A549 (cell line): ENCODE results near the gene LAMA2. TPM values are rescaled to one million over a fixed set of nuclear protein-coding genes. Genes with fewer than 3 reads are reported as not detected.

ENCODE experiments used
- ATAC-seq, 2 experiments: fragments of 200-7000 bp in 1 of 2; fragments of >200 bp in 1 of 2; cut with Nextera tagmentation in 1 of 2; cut with Tn5 transposase in 1 of 2; 3 replicates each; pipeline versions ENCODE4 v1.8.0 to v1.9.1; 2018 to 2020; ENCODE audit warnings: mild to moderate bottlenecking in 1 of 2, moderate library complexity in 1 of 2
- CTCF ChIA-PET: fragments of 300-600 bp; sonication (Branson Sonifier 250); formaldehyde crosslinking; extraction: SDS; loops from one replicate; lab custom pipeline; 2021; ENCODE audit warnings: antibody characterized with exemption, inconsistent platforms; lab: Yijun Ruan, JAX
- POLR2A ChIA-PET: fragments of 350-600 bp; formaldehyde crosslinking; extraction: SDS; loops from one replicate; lab custom pipeline; 2021; ENCODE audit warnings: antibody characterized with exemption, inconsistent platforms; lab: Yijun Ruan, JAX
- DNase-seq, 2 experiments: peaks; one replicate each; pipeline versions ENCODE4 v3.0.0 to v3.0.0-alpha.2; 2011 to 2016; ENCODE audit warnings: low read depth in 1 of 2, low spot score in 1 of 2
- FAIRE-seq: peaks from 2 replicates; lab custom pipeline; 2011; peaks lifted over from hg19 to GRCh38; lab: Jason Lieb, UNC
- H3K27ac ChIP-seq, 2 experiments: fragments of >200 bp; sonication (Bioruptor Twin); formaldehyde crosslinking; 3 replicates each; pipeline ENCODE4 v1.5.1; 2016 to 2017
- H3K4me1 ChIP-seq: fragments of >200 bp; sonication (Bioruptor Twin); formaldehyde crosslinking; 3 replicates; pipeline ENCODE4 v1.6.1; 2016
- H3K4me2 ChIP-seq: fragments of >200 bp; sonication (Bioruptor Twin); formaldehyde crosslinking; 3 replicates; pipeline ENCODE4 v1.6.1; 2016
- H3K4me3 ChIP-seq: fragments of >200 bp; sonication (Bioruptor Twin); formaldehyde crosslinking; 3 replicates; pipeline ENCODE4 v1.5.1; 2016
- H3K9me3 ChIP-seq: fragments of >200 bp; sonication (Bioruptor Twin); formaldehyde crosslinking; 3 replicates; pipeline ENCODE4 v1.6.1; 2016
- BCL3 ChIP-seq: fragments of >200 bp; sonication (Bioruptor Twin); formaldehyde crosslinking; IDR thresholded peaks from 3 replicates; pipeline ENCODE4 v1.6.1; 2016
- CHD2 ChIP-seq: fragments of 150-350 bp; IDR thresholded peaks from 2 replicates; pipeline ENCODE4 v1.6.1; 2014; ENCODE audit warnings: low read length; ENCODE audit not compliant: partially characterized antibody
- EHF ChIP-seq: fragments of 250-450 bp; sonication (Bioruptor Pico); IDR thresholded peaks from 2 replicates; pipeline ENCODE4 v1.5.0; 2020; ENCODE audit warnings: mild to moderate bottlenecking
- EHMT2 ChIP-seq: fragments of 200-600 bp; sonication (generic); IDR thresholded peaks from 2 replicates; pipeline ENCODE4 v1.6.1; 2016; ENCODE audit warnings: antibody characterized with exemption, low read depth, mild to moderate bottlenecking, moderate library complexity
- EP300 ChIP-seq, 2 experiments: fragments of >200 bp; sonication (Bioruptor Twin); formaldehyde crosslinking; IDR thresholded peaks; 2 replicates in 1 of 2; 3 replicates in 1 of 2; pipeline ENCODE4 v1.6.1; 2016 to 2017
- FOSB ChIP-seq: fragments of 250-450 bp; sonication (Bioruptor Pico); IDR thresholded peaks from 2 replicates; pipeline ENCODE4 v1.5.0; 2020; ENCODE audit warnings: mild to moderate bottlenecking, moderate library complexity
- FOSL2 ChIP-seq, 2 experiments: fragments of 450-650 bp in 1 of 2; fragments of >200 bp in 1 of 2; sonication (Bioruptor Twin) in 1 of 2; formaldehyde crosslinking; IDR thresholded peaks; 2 replicates each; pipeline versions ENCODE4 v1.5.0 to v1.6.1; 2016 to 2020; ENCODE audit warnings: mild to moderate bottlenecking in 1 of 2, moderate library complexity in 1 of 2
- FOXS1 ChIP-seq: fragments of 250-450 bp; sonication (Bioruptor Pico); IDR thresholded peaks from 2 replicates; pipeline ENCODE4 v1.5.0; 2020; ENCODE audit warnings: mild to moderate bottlenecking, moderate library complexity
- HOXA7 ChIP-seq: fragments of 250-450 bp; sonication (Bioruptor Pico); IDR thresholded peaks from 2 replicates; pipeline ENCODE4 v1.5.0; 2020; ENCODE audit warnings: mild to moderate bottlenecking, moderate library complexity
- MAFK ChIP-seq: fragments of 450-650 bp; IDR thresholded peaks from 2 replicates; pipeline ENCODE4 v1.6.1; 2014; ENCODE audit not compliant: partially characterized antibody
- NFE2L2 ChIP-seq: fragments of 150-350 bp; conservative IDR thresholded peaks from 2 replicates; pipeline ENCODE4 v1.6.1; 2014; ENCODE audit warnings: low read length
- NR3C1 ChIP-seq: fragments of >200 bp; sonication (Bioruptor Twin); formaldehyde crosslinking; IDR thresholded peaks from 3 replicates; pipeline ENCODE4 v1.6.1; 2017
- POLR2A ChIP-seq: IDR thresholded peaks from 2 replicates; pipeline ENCODE4 v1.6.1; 2012; ENCODE audit warnings: mild to moderate bottlenecking, low read length
- POLR2AphosphoS2 ChIP-seq: conservative IDR thresholded peaks from 2 replicates; pipeline ENCODE4 v1.6.1; 2012; ENCODE audit warnings: low read length, improper control_type of control experiment, inconsistent platforms
- RAD21 ChIP-seq, 2 experiments: fragments of >200 bp in 1 of 2; sonication (Bioruptor Twin) in 1 of 2; formaldehyde crosslinking in 1 of 2; IDR thresholded peaks in 1 of 2; conservative IDR thresholded peaks in 1 of 2; 2 replicates in 1 of 2; 3 replicates in 1 of 2; pipeline ENCODE4 v1.6.1; 2012 to 2018; ENCODE audit warnings: inconsistent platforms in 1 of 2
- RFX5 ChIP-seq: fragments of 450-650 bp; IDR thresholded peaks from 2 replicates; pipeline ENCODE4 v1.7.1; 2014; ENCODE audit warnings: antibody characterized with exemption, mild to moderate bottlenecking, moderate library complexity
- SMC3 ChIP-seq: fragments of >200 bp; sonication (Bioruptor Twin); formaldehyde crosslinking; IDR thresholded peaks from 3 replicates; pipeline ENCODE4 v1.6.1; 2018; ENCODE audit warnings: inconsistent platforms
- ZC3H11A ChIP-seq: fragments of 450-650 bp; IDR thresholded peaks from 2 replicates; pipeline ENCODE4 v1.6.1; 2014; ENCODE audit warnings: antibody characterized with exemption, mild to moderate bottlenecking
- ZNF302 ChIP-seq: fragments of 250-450 bp; sonication (Bioruptor Pico); IDR thresholded peaks from 2 replicates; pipeline ENCODE4 v1.9.0; 2021; ENCODE audit warnings: inconsistent platforms, mild to moderate bottlenecking, moderate library complexity
- ZSCAN20 ChIP-seq: fragments of 250-450 bp; sonication (Bioruptor Pico); IDR thresholded peaks from 2 replicates; pipeline ENCODE4 v1.8.0; 2022; ENCODE audit warnings: mild to moderate bottlenecking, moderate library complexity
- WGBS: methylation state at CpG from one replicate; pipeline ENCODE4 v1.1.6; 2017; ENCODE audit errors: missing lambda C conversion rate; 5-methylcytosine and 5-hydroxymethylcytosine counted together
- polyA plus RNA-seq, 4 experiments: library from polyadenylated mRNA; depleted of rRNA in 3 of 4; stranded (reverse); fragments of >200 nt; fragmentation: RNase III in 1 of 4; extraction: RNeasy Plus Mini Kit Qiagen cat#74134 plus additional on column Dnase treatment in 1 of 4; gene quantifications; 2 replicates in 3 of 4; 3 replicates in 1 of 4; pipeline ENCODE4 v1.2.3, GENCODE V29; 2011 to 2017
- TF ChIP-seq, protein P1 (sequence below): fragments of 450-650 bp; IDR thresholded peaks from 2 replicates; pipeline ENCODE4 v1.6.1; 2014; ENCODE audit warnings: antibody characterized with exemption
- TF ChIP-seq, protein P2 (sequence below): IDR thresholded peaks from 2 replicates; pipeline ENCODE4 v1.6.1; 2012

Gene LAMA2
- polyA plus RNA-seq, 2 of the 4 experiments (the other 2 are of a cell fraction), result 0.21 to 1.3 TPM

DNA sequence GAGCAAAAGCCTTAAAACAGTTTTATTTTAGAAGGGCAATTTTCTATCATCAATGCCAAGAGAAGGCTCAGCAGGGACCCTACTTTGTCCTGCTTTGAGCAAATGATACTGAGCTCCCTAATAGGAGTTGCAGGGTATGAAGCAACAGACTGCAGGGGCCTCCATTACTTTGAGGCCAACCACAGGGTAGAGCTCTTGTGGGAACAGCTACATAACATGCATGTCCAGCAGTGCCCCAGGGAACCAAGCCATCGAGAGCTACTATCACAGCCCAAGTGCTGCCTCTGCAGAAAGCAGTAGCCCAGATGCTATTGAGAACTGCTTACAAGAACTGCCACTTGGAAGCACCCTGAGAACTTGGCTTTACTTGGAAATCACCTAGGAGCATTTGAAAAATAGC is 222.1 kb downstream of the LAMA2 start (continued):
- TF ChIP-seq BCL3, result no peak
- TF ChIP-seq MAFK, result no peak

DNA sequence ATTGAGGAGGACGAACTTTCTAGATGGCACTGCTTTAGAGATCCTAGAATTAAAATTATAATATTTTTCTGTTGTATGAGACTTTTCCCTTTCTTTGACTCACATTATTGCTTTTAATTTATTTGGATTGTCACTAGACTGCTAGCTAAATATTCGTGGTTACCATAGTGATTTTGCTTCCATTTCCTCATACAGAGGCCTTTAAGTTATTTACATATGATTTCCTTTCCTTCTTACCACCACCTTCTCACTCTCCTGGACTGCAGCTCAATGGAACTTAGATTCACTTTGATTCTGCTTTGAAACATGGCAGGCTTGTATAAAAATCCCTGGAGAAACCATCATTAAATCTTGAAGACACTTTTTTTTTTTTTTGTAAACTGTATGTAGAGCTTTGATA is 222.9 kb downstream of the LAMA2 start:
- WGBS, result 3% methylated on average over 2 of the region's 2 CpGs
- no peak for DNase-seq
- FAIRE-seq, result no peak
- TF ChIP-seq, protein P1, sequence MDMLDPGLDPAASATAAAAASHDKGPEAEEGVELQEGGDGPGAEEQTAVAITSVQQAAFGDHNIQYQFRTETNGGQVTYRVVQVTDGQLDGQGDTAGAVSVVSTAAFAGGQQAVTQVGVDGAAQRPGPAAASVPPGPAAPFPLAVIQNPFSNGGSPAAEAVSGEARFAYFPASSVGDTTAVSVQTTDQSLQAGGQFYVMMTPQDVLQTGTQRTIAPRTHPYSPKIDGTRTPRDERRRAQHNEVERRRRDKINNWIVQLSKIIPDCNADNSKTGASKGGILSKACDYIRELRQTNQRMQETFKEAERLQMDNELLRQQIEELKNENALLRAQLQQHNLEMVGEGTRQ, result no peak
- TF ChIP-seq ZSCAN20 (CRISPR knock-in tag) (no peak), RAD21 (conservative IDR thresholded peaks at IDR 0.05 in 1 of 2, IDR thresholded peaks at IDR 0.05 in 1 of 2) (no peak), NR3C1 (no peak), NFE2L2 (no peak), FOSL2 (IDR thresholded peaks at IDR 0.05) (no peak), FOSL2 (CRISPR knock-in tag; IDR thresholded peaks at IDR 0.05) (no peak), CHD2 (no peak), ZC3H11A (no peak), EHF (CRISPR knock-in tag) (no peak), HOXA7 (CRISPR knock-in tag) (no peak), FOSB (no peak), POLR2AphosphoS2 (no peak), FOXS1 (CRISPR knock-in tag) (no peak), ZNF302 (no peak), MAFK (no peak), POLR2A (no peak)
- TF ChIP-seq, protein P2, sequence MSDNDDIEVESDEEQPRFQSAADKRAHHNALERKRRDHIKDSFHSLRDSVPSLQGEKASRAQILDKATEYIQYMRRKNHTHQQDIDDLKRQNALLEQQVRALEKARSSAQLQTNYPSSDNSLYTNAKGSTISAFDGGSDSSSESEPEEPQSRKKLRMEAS, result no peak
- Histone ChIP-seq H3K4me1 (no peaks in the 10 kb centered on the region), H3K9me3 (no peaks in the 10 kb centered on the region), H3K4me2 (no peak overlapping the region), H3K4me3 (no peak overlapping the region), H3K27ac (no peak overlapping the region)
- POLR2A ChIA-PET, result no interaction called here
- no peak for ATAC-seq
- CTCF ChIA-PET, result no interaction called here

- CTCF ChIA-PET, result no interaction called here
These were observed 225.4 kb downstream of the LAMA2 start for GRCh38 chr6:129108337-129108736.

More at GRCh38 chr6:129108337-129108736, 225.4 kb downstream of the LAMA2 start:
- DNase-seq (no peak), ATAC-seq (no peak), FAIRE-seq (no peak)
- TF ChIP-seq EP300 (IDR thresholded peaks at IDR 0.05) (no peak), BCL3 (no peak), EHMT2 (no peak), RFX5 (no peak), POLR2AphosphoS2 (no peak), NFE2L2 (no peak), CHD2 (no peak), SMC3 (no peak)
- WGBS, result 0% methylated on average over 1 of the region's 1 CpG
- Histone ChIP-seq H3K4me2 (no peak overlapping the region), H3K27ac (no peak overlapping the region), H3K4me1 (no peaks in the 10 kb centered on the region), H3K9me3 (no peaks in the 10 kb centered on the region), H3K4me3 (no peak overlapping the region)
- POLR2A ChIA-PET, result no interaction called here
